RPMI8226 (cell line): ENCODE results near the gene SPARC.

Experiments
- DNase-seq: peaks from one replicate; pipeline ENCODE4 v3.0.0-alpha.2; 2015

SPARC gene

GRCh38 chr5:151677776-151678545 lies 8.8 kb downstream of the SPARC start:
- no peak for DNase-seq

- no peak for DNase-seq
These were observed 10.0 kb downstream of the SPARC start for GRCh38 chr5:151676719-151677118.

DNA sequence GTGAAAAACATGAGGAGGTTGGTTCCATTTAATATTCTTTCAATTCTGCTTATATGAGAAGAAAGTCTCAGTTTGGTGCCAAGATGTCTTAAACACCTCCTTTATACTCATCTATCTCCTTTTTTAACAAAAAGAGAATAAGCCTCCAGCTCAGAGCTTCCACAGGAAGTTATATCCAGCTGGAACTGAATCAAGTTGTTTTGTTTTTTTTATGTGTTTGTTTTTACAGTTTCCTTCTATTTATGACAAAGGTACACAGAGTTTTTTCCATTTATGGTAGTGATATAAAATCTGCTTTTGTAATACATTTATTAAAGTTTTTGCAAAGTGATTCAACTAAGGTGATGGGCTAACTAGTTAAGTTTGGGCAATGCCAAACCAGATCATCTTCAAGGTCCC lies 10.4 kb downstream of the SPARC start:
- no peak for DNase-seq

GRCh38 chr5:151675611-151676313 lies 11.0 kb downstream of the SPARC start:
- DNase-seq = no peak

DNA sequence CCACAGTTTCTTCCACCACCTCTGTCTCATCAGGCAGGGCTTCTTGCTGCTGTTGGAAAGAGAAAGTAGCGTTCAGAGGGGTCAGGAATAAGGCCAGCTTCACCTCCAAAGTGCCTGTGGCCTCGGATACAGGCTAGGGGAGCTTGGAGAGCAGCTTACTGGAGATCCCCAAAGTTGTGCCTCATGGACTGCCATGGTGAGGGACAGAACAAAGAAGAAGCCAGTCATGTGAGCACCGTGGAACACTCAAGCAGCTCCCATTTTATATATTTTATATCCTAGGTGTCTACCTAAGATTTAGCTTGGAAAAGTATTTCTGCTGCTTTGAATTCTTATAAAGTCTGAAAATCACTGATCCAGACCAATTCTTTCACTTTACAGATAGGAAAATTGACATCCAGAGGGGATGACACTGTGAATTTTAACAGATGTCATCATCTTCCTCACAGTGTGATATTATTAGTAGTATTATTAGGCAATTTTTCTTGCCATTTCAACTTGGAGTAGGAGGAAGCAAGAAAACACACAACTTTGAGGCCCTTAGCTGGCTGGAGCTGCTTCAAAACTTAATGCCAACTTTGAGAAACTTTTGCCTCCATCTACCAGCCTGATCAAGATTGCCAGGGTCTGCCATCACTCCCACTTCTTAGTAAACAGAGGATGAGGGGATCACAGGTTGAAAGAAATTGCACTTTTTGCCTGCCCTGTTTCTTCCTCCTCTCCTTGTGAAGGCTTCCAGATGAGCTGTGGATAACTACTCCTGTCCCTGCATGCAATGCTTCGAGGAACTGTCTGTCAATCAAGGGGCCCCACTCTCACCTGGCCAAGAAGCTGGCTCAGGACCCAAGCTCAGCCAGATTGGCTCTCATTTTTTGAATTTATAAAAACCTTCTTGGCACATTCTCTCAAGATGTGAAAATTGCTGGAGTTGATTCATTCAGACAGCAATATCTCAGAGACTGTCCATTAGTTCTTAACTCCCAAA lies 11.8 kb downstream of the SPARC start:
- DNase-seq = no peak

DNA sequence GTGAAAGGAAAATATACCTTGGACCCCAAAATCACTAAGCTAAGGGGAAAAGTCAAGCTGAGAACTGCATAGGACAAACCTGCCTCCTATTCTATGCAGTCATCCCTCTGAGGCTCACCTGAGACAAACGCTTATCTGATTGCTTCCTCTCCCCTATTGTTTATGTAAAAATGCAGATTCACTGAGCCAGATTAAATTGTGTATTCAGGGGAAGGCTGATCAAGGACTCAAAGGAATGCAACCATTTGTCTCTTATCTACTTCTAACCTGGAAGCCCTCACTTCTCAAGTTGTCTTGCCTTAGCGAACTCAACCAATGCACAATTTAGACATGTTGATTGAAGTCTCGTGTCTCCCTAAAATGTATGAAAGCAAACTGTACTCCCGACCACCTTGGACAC lies 13.3 kb downstream of the SPARC start:
- no peak for DNase-seq

DNA sequence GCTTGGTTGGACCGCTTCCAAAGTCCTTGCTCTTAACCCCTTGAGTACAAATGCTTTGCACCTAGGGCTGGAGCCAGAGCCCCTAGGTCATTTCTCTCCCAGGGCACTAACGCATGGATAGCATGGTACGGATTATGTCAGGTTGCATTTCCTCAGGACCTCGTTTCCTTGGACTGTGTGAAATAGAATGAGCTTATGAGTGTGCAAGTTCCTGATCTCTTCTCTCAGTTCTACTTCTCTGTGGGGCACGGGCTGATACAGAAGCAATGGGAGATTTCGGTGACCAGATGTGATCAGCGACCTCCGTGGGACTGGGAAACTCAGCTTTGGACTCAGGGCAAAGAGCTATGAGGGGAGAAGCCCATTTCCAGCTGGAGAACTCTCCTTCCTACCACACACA lies 14.2 kb downstream of the SPARC start:
- DNase-seq = no peak

- no peak for DNase-seq
These were observed 14.8 kb downstream of the SPARC start for GRCh38 chr5:151671950-151672349.

- DNase-seq = no peak
These were observed 15.6 kb downstream of the SPARC start for GRCh38 chr5:151670953-151671636.

DNA sequence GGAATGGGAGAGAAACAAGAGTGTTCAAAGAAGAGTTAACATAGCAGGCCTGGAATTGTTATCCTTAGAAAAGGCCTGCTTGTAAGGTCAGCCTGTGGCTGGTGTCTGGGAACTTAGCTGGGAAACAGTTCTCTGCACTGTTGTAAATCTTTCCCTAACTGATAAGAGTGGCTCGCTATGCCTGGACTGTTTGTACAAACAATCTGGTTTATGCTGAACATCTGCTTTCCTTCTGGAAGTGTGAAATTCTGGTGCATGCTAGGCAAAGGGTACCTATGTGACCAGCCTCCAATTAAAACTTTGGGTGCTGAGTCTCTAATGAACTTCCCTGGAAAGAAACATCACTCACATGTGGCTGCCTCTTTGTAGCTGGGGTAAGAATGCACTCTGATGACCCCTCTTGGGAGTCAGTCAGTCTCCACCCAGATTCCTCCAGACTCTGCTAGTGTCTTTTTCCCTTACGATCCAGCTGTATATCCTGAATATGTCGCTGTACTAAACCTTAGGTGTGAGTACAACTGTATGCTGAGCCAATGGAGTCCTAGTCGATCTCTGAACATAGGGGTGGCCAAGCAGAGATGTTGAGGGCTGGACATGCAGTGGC lies 16.5 kb downstream of the SPARC start:
- no peak for DNase-seq

DNA sequence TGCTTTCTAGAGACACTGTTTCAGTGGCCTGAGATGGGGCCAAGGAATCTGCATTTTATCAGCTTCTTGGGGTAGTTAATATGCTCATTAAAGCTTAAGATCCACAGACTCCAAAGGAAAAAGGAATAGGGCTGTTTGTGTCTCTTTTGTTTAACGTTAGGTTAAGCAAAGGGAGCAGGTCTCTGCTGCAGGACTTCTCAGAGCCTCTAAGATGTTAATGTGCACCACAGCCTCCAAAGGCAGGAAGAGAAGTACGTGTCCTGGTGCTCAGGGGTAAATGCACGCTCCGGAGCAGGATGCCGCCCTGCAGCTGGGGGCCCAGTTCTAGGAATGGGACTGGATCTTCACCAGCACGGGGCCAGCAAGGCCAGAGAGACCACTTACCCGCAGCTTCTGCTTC lies 19.6 kb downstream of the SPARC start:
- DNase-seq = no peak

DNA sequence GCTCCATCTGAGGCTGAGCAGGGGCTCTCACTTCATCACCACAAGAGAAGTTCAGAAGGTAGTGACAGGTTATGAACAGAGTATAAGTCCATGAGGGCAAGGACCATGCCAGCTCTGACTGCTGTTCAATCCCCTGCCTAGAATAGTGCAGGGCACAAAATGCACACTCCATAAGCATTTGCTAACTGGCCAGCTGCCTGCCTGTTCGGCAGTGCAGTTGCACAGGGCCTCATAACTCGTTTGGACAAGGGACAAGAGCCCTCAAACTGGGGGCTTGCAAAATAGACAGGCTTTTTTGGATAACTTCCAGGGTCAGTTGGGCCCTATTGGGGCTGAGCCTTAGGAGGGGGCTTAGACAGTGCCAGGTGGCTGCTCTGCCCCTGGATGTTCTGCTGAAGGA lies 21.1 kb downstream of the SPARC start:
- no peak for DNase-seq

- DNase-seq = no peak
These were observed 21.8 kb downstream of the SPARC start for GRCh38 chr5:151664694-151665585.

DNA sequence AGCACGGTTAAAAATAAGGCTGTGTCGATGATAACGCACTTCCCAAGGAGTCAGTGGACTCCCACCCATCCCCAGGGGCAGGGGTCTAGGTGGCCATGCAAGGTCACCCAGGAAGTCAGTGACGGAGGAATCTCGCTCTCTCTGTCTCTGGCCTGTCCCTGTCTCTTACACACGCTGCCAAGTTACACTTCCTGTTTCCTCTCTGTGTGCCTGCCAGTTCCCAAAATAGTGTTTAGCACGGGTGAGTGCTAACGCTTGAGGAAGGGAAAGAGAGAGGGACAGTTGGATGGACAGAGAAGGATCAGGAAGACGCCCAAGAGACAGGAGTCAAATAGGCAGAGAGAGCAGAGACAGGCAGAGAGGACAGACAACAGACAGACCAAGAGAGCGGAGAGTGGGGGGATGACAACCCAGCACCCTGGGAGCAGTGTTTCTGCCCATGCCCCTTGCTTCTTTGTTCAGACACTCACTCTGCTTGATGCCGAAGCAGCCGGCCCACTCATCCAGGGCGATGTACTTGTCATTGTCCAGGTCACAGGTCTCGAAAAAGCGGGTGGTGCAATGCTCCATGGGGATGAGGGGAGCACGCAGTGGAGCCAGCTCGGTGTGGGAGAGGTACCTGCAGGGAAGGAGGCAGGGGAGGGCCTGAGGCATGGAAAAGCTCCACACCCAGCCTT lies 23.0 kb downstream of the SPARC start:
- DNase-seq = peak; percentile 51

GRCh38 chr5:151662805-151663204 lies 23.9 kb downstream of the SPARC start:
- DNase-seq = no peak

DNA sequence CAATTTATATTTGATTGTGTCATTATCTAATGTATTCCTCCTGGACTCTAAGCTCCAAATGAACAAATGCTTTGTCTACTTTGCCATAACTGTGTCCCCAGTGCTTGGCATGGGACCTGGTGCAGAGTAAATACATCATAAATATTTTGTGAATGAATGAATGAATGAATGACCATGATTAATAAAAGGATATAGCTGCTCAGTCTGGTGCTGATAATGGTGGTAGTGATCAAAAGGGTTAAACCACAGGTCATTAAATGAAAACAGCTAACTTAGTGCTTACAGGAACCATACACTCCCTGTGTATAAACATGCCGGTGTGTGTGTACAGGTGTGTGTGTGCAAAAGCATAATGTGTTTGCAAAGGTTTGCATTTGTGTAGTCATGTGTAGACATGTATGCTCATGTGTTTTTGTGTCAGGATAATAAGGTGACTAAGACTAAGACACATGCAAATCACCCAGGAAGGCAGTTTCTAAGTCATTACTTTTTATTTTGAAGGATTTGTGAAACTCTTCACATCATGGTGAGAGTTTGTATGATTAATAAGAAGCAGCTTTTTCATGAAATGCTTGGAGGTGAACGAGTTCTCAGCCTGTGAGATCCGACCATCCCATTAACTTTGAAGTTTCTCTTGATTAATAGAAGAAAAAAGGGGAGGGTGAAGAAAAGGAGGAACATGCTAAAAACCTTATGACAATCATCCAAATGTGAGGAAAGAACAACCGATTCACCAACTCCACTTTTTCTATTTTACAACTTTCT lies 24.6 kb downstream of the SPARC start:
- no peak for DNase-seq

DNA sequence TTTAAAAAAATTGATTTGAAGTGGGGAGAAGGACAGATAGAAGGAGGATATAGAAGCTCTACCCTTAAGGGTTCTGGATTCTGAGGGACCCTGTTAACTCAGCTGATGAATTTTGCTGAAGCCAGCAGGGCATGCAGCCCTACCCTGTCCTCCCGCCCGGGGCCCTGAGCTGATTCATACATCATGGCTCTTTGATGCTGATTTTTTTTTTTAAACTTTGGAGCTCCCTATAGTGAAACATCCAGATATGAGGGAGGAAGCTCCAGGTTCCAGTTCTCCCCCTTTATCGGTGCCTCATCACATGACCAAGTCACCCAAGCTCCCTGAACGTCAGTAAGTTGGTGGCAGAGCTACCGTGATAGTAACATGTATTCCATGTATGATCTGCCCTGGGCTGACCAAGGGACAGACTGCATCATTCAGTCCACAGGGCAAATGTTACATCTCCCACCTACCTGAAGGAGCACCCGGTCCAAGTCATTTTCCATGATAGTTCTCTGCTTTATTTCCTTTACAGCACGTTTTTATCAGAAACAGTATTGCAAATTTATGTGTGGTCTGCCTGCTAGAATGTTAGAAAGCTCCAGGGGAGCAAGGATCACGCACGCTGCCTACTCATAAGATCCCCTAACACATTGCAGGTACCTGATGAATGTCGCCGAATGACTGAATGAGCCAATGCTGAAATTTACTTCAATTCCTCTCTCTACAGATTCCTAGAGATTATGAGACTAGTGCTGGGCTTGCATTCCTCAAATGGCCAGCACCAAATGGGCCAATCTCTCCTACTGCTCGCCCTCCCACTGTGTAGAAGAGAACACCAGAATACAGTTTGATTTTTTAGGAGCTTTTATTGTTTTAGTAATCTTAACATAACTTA lies 25.9 kb downstream of the SPARC start:
- DNase-seq = no peak

DNA sequence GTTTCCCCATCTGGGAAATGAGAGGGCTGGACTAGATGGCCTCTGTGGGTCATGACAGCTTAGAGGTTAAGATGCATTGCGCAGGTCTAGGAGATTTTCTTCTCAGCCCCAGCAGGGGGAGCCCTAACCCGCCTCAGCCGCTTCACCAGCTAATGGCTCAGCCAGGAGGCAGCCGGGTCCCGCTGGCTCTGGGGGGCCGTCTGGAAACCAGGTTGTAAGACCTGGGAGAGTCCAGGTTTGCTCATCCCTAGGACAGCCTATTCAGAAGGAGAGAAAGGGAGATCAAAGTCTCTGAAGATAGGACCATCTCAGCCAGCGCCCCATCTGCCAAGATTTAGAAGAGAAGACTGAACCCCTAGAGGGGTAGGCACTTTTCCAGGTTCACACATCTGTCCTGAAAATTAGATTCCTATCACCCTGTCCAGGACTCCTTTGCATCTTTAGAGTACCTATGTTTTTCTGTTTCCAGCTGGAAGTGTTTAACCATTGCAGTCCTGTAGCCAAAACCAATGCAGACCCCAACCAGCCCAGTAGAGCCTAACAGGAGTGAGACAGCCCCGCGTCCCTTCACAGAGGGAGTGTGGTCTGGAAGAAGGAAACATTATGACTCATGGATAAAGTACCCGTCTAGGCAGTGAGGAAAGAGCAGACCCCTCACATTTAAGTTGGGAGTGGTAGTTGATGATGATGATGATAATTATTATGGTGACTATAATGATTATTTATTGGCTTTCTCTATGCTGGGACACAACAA lies 27.5 kb downstream of the SPARC start:
- peak; percentile 74 for DNase-seq
